RWPE2 (cell line): Measurements from ENCODE around the gene CIDEA.
"Not testable (repeated sequence)": the region's sequence is repeated elsewhere in the genome, so short reads cannot be mapped to it uniquely, and the experiment has no call there.

Experiments used
- ATAC-seq: fragments of 200-7000 bp; cut with Tn5 transposase; 3 replicates; pipeline ENCODE4 v1.9.1; 2021; ENCODE audit warnings: low read depth
- DNase-seq: peaks from one replicate; pipeline ENCODE4 v3.0.0-alpha.2; 2020; ENCODE audit warnings: low spot score
- H3K27ac ChIP-seq: fragments of 450-650 bp; 2 replicates; pipeline ENCODE4 v1.5.1; 2017; ENCODE audit warnings: mild to moderate bottlenecking; ENCODE audit not compliant: poor library complexity, severe bottlenecking
- H3K27me3 ChIP-seq: fragments of 250-450 bp; sonication (Bioruptor Pico); 2 replicates; pipeline ENCODE4 v1.5.1; 2021; ENCODE audit warnings: mild to moderate bottlenecking, moderate library complexity; ENCODE audit not compliant: insufficient read depth, poor library complexity, severe bottlenecking
- H3K36me3 ChIP-seq: fragments of 250-450 bp; sonication (Bioruptor Pico); 2 replicates; pipeline ENCODE4 v1.5.1; 2020; ENCODE audit warnings: low read depth, mild to moderate bottlenecking, moderate library complexity
- H3K4me1 ChIP-seq: fragments of 250-450 bp; sonication (Bioruptor Pico); 2 replicates; pipeline ENCODE4 v1.5.1; 2021; ENCODE audit warnings: mild to moderate bottlenecking, moderate library complexity; ENCODE audit not compliant: insufficient read depth, poor library complexity, severe bottlenecking
- H3K4me3 ChIP-seq: fragments of 250-450 bp; sonication (Bioruptor Pico); 2 replicates; pipeline ENCODE4 v1.5.1; 2021; ENCODE audit warnings: mild to moderate bottlenecking, moderate library complexity; ENCODE audit not compliant: severe bottlenecking
- H3K9me3 ChIP-seq: fragments of 250-450 bp; sonication (Bioruptor Pico); 2 replicates; pipeline ENCODE4 v1.5.1; 2021; ENCODE audit warnings: mild to moderate bottlenecking, moderate library complexity; ENCODE audit not compliant: severe bottlenecking
- TF ChIP-seq, protein P1 (sequence below): fragments of 450-650 bp; IDR thresholded peaks from one replicate; pipeline ENCODE4 v1.5.1; 2017; ENCODE audit warnings: mild to moderate bottlenecking, moderate library complexity; ENCODE audit not compliant: poor library complexity, severe bottlenecking

Gene CIDEA

DNA sequence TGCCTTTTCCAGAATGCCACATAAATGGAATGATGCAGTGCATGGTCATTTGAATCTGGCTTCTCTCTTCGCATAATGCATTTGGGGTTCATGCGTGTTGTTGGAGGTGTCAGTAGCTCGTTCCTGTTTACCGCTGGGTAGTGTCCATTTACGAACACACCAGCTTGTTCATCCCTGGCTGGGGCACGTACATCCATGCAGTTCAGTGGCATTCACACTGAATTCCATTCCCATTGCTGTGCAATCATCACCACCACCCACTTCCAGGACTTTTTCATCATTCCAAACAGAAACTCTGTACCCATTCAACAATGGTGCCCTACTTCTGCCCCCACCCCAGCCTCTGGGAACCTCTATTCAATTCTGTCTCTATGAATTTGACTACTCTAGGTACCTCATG, 14.7 kb upstream of the CIDEA start:
- Histone ChIP-seq H3K9me3 (no peaks in the 10 kb centered on the region), H3K4me3 (no peak overlapping the region), H3K27ac (no peak overlapping the region), H3K36me3 (no peaks in the 10 kb centered on the region), H3K4me1 (peaks cover 5% of the 10 kb centered on the region), H3K27me3 (peaks cover 4% of the 10 kb centered on the region)
- no peak for DNase-seq
- no peak for ATAC-seq
- TF ChIP-seq, protein P1, sequence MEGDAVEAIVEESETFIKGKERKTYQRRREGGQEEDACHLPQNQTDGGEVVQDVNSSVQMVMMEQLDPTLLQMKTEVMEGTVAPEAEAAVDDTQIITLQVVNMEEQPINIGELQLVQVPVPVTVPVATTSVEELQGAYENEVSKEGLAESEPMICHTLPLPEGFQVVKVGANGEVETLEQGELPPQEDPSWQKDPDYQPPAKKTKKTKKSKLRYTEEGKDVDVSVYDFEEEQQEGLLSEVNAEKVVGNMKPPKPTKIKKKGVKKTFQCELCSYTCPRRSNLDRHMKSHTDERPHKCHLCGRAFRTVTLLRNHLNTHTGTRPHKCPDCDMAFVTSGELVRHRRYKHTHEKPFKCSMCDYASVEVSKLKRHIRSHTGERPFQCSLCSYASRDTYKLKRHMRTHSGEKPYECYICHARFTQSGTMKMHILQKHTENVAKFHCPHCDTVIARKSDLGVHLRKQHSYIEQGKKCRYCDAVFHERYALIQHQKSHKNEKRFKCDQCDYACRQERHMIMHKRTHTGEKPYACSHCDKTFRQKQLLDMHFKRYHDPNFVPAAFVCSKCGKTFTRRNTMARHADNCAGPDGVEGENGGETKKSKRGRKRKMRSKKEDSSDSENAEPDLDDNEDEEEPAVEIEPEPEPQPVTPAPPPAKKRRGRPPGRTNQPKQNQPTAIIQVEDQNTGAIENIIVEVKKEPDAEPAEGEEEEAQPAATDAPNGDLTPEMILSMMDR = no peak

DNA sequence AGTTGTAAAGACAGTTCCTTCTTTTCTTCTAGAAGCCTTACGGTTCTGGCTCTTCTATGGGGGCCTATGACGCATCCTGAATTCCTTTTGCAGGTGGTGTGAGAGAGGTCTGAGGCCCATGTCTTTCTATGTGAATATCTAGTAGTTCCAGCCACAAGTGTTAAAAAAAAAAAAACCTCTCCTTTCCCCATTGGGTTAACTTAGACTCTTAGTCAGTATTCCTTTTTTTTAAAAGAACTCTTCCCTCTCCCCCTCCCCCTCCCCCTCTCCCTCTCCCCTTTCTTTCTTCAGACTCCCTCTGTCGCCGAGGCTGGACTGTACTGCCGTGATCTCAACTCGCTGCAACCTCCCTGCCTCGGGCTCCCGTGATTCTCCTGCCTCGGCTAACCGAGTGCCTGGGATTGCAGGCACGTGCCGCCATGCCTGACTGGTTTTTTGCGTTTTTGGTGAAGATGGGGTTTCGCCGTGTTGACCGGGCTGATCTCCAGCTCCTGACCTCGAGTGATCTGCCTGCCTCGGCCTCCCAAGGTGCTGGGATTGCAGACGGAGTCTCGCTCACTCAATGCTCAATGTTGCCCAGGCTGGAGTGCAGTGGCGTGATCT, 11.4 kb upstream of the CIDEA start:
- DNase-seq (no peak), ATAC-seq (no peak)
- H3K4me1 ChIP-seq = peaks cover 5% of the 10 kb centered on the region
- TF ChIP-seq, protein P1 = no peak
- H3K4me3 ChIP-seq = no peak overlapping the region
- peaks cover 4% of the 10 kb centered on the region for H3K27me3 ChIP-seq
- H3K27ac ChIP-seq = no peak overlapping the region
- no peaks in the 10 kb centered on the region for H3K36me3 ChIP-seq
- no peaks in the 10 kb centered on the region for H3K9me3 ChIP-seq

DNA sequence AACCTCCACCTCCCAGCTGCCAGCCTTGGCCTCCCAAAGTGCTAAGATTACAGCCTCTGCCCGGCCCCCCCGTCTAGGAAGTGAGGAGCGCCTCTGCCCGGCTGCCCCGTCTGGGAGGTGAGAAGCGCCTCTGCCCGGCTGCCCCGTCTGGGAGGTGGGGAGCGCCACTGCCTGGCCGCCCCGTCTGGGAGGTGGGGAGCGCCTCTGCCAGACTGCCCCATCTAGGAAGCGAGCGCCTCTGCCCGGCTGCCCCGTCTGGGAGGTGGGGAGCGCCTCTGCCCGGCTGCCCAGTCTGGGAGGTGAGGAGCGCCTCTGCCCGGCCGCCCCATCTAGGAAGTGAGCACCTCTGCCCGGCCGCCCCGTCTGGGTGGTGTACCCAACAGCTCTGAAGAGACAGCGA, 10.9 kb upstream of the CIDEA start:
- H3K36me3 ChIP-seq, H3K4me1 ChIP-seq, H3K9me3 ChIP-seq, ATAC-seq, H3K4me3 ChIP-seq, H3K27ac ChIP-seq, H3K27me3 ChIP-seq, DNase-seq: not testable (repeated sequence)

DNA sequence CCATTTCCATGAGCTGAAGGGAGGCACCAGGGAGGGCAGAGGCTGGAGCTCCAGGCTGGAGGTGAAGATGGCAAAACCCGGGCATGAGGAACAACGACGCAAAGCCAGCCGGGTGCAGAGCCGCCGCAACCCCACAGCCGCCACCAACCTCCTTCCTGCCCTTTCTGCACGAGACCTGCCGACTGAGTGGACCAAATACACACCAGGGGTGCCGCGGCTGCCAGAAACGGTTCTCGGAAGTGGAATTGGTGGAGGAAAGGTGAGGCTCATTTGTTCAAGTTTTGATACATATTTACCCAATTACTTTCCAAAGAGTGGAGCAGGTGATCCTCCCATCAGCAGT, 8.4 kb upstream of the CIDEA start:
- TF ChIP-seq, protein P1 = no peak
- H3K27me3 ChIP-seq = peaks cover 4% of the 10 kb centered on the region
- no peak for ATAC-seq
- H3K4me3 ChIP-seq = no peak overlapping the region
- no peaks in the 10 kb centered on the region for H3K9me3 ChIP-seq
- no peaks in the 10 kb centered on the region for H3K36me3 ChIP-seq
- H3K27ac ChIP-seq = no peak overlapping the region
- H3K4me1 ChIP-seq = no peaks in the 10 kb centered on the region
- DNase-seq = no peak

DNA sequence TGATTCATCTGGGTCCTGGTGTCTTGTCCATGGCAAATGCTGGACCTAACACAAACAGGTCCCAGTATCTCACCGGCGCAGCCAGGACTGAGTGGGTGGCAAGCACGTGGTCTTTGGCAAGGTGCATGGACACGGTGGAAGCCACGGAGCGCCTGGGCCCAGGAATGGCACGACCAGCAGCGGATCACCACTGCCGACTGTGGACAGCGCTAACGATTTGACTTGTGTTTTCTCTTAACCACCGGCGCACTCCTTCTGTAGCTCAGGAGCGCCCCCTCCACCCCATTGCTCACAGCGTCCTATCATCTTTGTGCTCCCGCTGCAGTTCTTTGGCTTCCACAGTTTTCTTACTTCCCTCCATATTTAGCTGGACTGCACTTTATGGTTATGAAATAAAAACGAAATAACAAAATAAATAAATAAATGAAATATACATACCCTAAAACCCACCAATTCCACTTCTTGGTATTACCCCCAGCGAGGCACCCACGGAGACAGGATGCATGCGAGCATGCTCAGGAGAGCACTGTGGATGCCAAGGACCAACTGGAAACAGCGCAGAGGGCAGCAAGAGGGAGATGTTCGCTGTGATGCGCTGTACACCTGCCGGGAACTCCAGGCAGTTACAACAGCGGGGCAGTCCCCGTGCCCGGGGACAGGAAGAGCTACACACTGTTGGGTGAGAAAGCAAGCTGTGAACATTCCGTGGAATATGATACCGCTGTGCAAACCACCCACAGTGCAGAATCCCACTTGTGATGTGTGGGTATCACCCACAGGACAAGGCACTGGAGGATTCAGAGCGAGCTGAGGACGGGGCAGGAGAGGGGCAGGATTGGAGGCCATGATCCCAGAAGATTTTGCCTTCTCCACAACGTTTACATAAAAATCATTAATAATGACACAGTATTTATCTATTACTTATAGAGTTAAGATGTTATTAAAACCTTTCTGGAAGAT, 7.0 kb upstream of the CIDEA start:
- no peaks in the 10 kb centered on the region for H3K27me3 ChIP-seq
- no peaks in the 10 kb centered on the region for H3K36me3 ChIP-seq
- H3K4me1 ChIP-seq = no peaks in the 10 kb centered on the region
- no peak overlapping the region for H3K27ac ChIP-seq
- DNase-seq = no peak
- ATAC-seq = no peak
- TF ChIP-seq, protein P1 = peak; percentile 19
- H3K9me3 ChIP-seq = no peaks in the 10 kb centered on the region
- no peak overlapping the region for H3K4me3 ChIP-seq
